Measurements from ENCODE around the gene TRAF5.

- TF ChIP-seq CTCF (IDR thresholded peaks at IDR 0.05) (no peak), POLR2A (IDR thresholded peaks at IDR 0.05) (no peak)
These were observed 15.4 kb downstream of the TRAF5 start for GRCh38 chr1:211341999-211342398.

All from adrenal gland (tissue), 5 donors.